ENCODE measurements around the gene BAZ2B. TPM values are rescaled to one million over a fixed set of nuclear protein-coding genes. Genes with fewer than 3 reads are reported as not detected.

The BAZ2B gene
- polyA plus RNA-seq, 1 of the 3 experiments (the other 2 are of a cell fraction) = 10.2 TPM

- peaks cover 0 to 5% of the 10 kb centered on the region in 2 experiments for H3K36me3 ChIP-seq (replicated peaks in 1 of 2; ENCODE audit: control insufficient read depth in 1 of 2, insufficient read depth in 2 of 2, low read length in 1 of 2)
- H3K4me1 ChIP-seq (ENCODE audit: control insufficient read depth in 1 of 2, insufficient read depth in 2 of 2, low read depth in 1 of 2, low read length in 1 of 2) = no peaks in the 10 kb centered on the region
- ChIA-PET POLR2A (no interaction called here), CTCF (no interaction called here)
- no peak overlapping the region for H3K4me2 ChIP-seq
- no peak overlapping the region for H3K4me3 ChIP-seq (ENCODE audit: low read depth in 2 of 2, low read length in 1 of 2)
- H3K9me3 ChIP-seq = no peaks in the 10 kb centered on the region
- no peaks in the 10 kb centered on the region for H4K20me1 ChIP-seq (ENCODE audit: insufficient read depth)
- no peak overlapping the region for H3K9ac ChIP-seq
- H2AFZ ChIP-seq (ENCODE audit: low read depth) = no peak overlapping the region
- no peaks in the 10 kb centered on the region for H3K9me2 ChIP-seq
- no peak for DNase-seq
- H3K79me2 ChIP-seq (ENCODE audit: insufficient read depth) = no peaks in the 10 kb centered on the region
- no peak overlapping the region for H3K27ac ChIP-seq (ENCODE audit: low read depth in 2 of 2, low read length in 1 of 2)
- no peaks in the 10 kb centered on the region for H3K27me3 ChIP-seq (ENCODE audit: insufficient read depth)
- no peaks in the 10 kb centered on the region for H3F3A ChIP-seq (replicated peaks; ENCODE audit: insufficient read depth)
- no peak for TF ChIP-seq ELF1 (IDR thresholded peaks at IDR 0.05)
- TF ChIP-seq EZH2phosphoT487 (IDR thresholded peaks at IDR 0.05; ENCODE audit: borderline replicate concordance, low read depth) = no peak
- no peak for TF ChIP-seq TCF12 (IDR thresholded peaks at IDR 0.05)
- no peak for TF ChIP-seq RXRA (IDR thresholded peaks at IDR 0.05; ENCODE audit: borderline replicate concordance, low read depth)
- TF ChIP-seq MXI1 (IDR thresholded peaks at IDR 0.05; ENCODE audit: low read depth, low read length) = no peak
- TF ChIP-seq GABPA (IDR thresholded peaks at IDR 0.05; ENCODE audit: low read depth) = no peak
- no peak for TF ChIP-seq NRF1 (IDR thresholded peaks at IDR 0.05; ENCODE audit: low read depth, low read length)
- no peak for TF ChIP-seq YY1 (IDR thresholded peaks at IDR 0.05; ENCODE audit: low read depth)
- no peak for TF ChIP-seq FOSL2 (IDR thresholded peaks at IDR 0.05; ENCODE audit: borderline replicate concordance, low read depth)
- TF ChIP-seq NFIC (IDR thresholded peaks at IDR 0.05; ENCODE audit: borderline replicate concordance) = no peak
- TF ChIP-seq USF1 (IDR thresholded peaks at IDR 0.05; ENCODE audit: borderline replicate concordance, low read depth) = no peak
- no peak for TF ChIP-seq PBX3 (IDR thresholded peaks at IDR 0.05)
- no peak for TF ChIP-seq REST (IDR thresholded peaks at IDR 0.05; ENCODE audit: low read depth, low read length)
- TF ChIP-seq FOXJ3 (CRISPR knock-in tag; IDR thresholded peaks at IDR 0.05) = no peak
- TF ChIP-seq EP300 (IDR thresholded peaks at IDR 0.05; ENCODE audit: borderline replicate concordance in 1 of 2, low read depth in 1 of 2, low read length in 1 of 2) = no peak
- no peak for TF ChIP-seq RAD21 (IDR thresholded peaks at IDR 0.05; ENCODE audit: low read length)
- TF ChIP-seq RCOR1 (IDR thresholded peaks at IDR 0.05; ENCODE audit: low read length) = no peak
- TF ChIP-seq USF2 (IDR thresholded peaks at IDR 0.05; ENCODE audit: borderline replicate concordance, low read depth, low read length) = no peak
Measured at GRCh38 chr2:159650574-159650973, 34.2 kb upstream of the BAZ2B start.
